ENCODE results near the gene RERE.

Gene RERE

GRCh38 chr1:8721679-8722324, 95.6 kb downstream of the RERE start:
- TF ChIP-seq EP300 (IDR thresholded peaks at IDR 0.05; ENCODE audit: borderline replicate concordance) (no peak), YY1 (IDR thresholded peaks at IDR 0.05; ENCODE audit: low read depth) (no peak), RAD21 (IDR thresholded peaks at IDR 0.05; ENCODE audit: low read depth) (no peak), CEBPB (IDR thresholded peaks at IDR 0.05) (no peak), TEAD4 (IDR thresholded peaks at IDR 0.05) (no peak), TAF1 (IDR thresholded peaks at IDR 0.05; ENCODE audit: low read depth) (no peak), FOXM1 (IDR thresholded peaks at IDR 0.05; ENCODE audit: borderline replicate concordance, low read depth) (no peak), CREB1 (IDR thresholded peaks at IDR 0.05; ENCODE audit: low read depth) (no peak), NFIC (IDR thresholded peaks at IDR 0.05) (no peak), EGR1 (IDR thresholded peaks at IDR 0.05) (no peak), TCF12 (IDR thresholded peaks at IDR 0.05; ENCODE audit: low read depth) (no peak), ZBTB7A (IDR thresholded peaks at IDR 0.05; ENCODE audit: low read depth) (no peak)
- TF ChIP-seq, protein P1, sequence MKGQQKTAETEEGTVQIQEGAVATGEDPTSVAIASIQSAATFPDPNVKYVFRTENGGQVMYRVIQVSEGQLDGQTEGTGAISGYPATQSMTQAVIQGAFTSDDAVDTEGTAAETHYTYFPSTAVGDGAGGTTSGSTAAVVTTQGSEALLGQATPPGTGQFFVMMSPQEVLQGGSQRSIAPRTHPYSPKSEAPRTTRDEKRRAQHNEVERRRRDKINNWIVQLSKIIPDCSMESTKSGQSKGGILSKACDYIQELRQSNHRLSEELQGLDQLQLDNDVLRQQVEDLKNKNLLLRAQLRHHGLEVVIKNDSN (IDR thresholded peaks at IDR 0.05), result no peak
- TF ChIP-seq, protein P2, sequence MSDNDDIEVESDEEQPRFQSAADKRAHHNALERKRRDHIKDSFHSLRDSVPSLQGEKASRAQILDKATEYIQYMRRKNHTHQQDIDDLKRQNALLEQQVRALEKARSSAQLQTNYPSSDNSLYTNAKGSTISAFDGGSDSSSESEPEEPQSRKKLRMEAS (IDR thresholded peaks at IDR 0.05), result no peak
- TF ChIP-seq, protein P3, sequence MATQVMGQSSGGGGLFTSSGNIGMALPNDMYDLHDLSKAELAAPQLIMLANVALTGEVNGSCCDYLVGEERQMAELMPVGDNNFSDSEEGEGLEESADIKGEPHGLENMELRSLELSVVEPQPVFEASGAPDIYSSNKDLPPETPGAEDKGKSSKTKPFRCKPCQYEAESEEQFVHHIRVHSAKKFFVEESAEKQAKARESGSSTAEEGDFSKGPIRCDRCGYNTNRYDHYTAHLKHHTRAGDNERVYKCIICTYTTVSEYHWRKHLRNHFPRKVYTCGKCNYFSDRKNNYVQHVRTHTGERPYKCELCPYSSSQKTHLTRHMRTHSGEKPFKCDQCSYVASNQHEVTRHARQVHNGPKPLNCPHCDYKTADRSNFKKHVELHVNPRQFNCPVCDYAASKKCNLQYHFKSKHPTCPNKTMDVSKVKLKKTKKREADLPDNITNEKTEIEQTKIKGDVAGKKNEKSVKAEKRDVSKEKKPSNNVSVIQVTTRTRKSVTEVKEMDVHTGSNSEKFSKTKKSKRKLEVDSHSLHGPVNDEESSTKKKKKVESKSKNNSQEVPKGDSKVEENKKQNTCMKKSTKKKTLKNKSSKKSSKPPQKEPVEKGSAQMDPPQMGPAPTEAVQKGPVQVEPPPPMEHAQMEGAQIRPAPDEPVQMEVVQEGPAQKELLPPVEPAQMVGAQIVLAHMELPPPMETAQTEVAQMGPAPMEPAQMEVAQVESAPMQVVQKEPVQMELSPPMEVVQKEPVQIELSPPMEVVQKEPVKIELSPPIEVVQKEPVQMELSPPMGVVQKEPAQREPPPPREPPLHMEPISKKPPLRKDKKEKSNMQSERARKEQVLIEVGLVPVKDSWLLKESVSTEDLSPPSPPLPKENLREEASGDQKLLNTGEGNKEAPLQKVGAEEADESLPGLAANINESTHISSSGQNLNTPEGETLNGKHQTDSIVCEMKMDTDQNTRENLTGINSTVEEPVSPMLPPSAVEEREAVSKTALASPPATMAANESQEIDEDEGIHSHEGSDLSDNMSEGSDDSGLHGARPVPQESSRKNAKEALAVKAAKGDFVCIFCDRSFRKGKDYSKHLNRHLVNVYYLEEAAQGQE (IDR thresholded peaks at IDR 0.05; ENCODE audit: low read depth), result no peak

DNA sequence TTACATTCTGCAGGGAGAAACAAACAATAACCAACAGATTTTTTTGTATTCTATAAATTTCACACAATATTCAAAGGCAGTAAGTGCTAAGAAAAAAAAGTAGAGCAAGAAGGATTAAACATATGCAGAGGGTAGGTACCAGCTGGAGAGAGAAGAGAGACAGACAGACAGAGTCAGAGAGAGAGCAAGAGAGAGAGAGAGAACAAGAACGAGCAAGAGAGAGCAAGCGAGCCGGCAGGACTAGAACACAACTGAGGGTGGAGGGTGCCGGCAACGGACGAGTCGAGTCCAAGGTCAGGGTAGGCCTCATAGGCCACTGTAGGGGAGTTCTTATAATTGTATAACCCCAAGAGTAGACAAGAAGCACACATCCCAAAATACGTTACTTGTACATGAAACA, 97.1 kb downstream of the RERE start:
- TF ChIP-seq CEBPB (IDR thresholded peaks at IDR 0.05), result no peak
- TF ChIP-seq EGR1 (IDR thresholded peaks at IDR 0.05), result no peak
- no peak for TF ChIP-seq EP300 (IDR thresholded peaks at IDR 0.05; ENCODE audit: borderline replicate concordance)
- no peak for TF ChIP-seq TAF1 (IDR thresholded peaks at IDR 0.05; ENCODE audit: low read depth)
- no peak for TF ChIP-seq TEAD4 (IDR thresholded peaks at IDR 0.05)
- TF ChIP-seq, protein P2 (IDR thresholded peaks at IDR 0.05), result no peak
- no peak for TF ChIP-seq FOXM1 (IDR thresholded peaks at IDR 0.05; ENCODE audit: borderline replicate concordance, low read depth)
- TF ChIP-seq YY1 (IDR thresholded peaks at IDR 0.05; ENCODE audit: low read depth), result no peak
- no peak for TF ChIP-seq TCF12 (IDR thresholded peaks at IDR 0.05; ENCODE audit: low read depth)
- no peak for TF ChIP-seq NFIC (IDR thresholded peaks at IDR 0.05)
- no peak for TF ChIP-seq RAD21 (IDR thresholded peaks at IDR 0.05; ENCODE audit: low read depth)
- TF ChIP-seq, protein P3 (IDR thresholded peaks at IDR 0.05; ENCODE audit: low read depth), result no peak
- no peak for TF ChIP-seq CREB1 (IDR thresholded peaks at IDR 0.05; ENCODE audit: low read depth)
- TF ChIP-seq ZBTB7A (IDR thresholded peaks at IDR 0.05; ENCODE audit: low read depth), result no peak
- TF ChIP-seq, protein P1 (IDR thresholded peaks at IDR 0.05), result no peak

DNA sequence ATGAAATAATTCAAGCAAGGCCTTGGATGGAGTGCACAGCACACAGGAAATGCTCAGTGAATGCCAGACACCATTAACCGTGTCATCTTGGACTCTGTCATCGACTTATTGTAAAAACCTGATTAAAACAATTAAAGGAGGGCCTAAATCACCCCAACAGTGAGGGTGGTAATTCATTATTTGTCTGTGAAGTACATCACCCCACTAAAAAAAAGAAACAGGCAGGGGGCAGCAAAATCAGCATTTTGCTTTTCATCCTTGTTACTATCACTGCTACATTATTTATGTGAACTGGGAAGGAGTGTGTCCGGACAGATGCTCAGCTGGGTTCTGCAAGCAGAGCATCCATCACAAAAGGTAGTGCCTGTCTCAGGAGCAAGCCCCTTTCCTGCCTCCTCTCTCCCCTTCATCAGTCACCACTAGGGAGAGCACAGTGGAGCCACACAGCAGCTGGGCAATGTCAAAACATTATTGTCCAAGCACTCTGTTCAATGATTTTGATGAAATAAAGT, 98.5 kb downstream of the RERE start:
- TF ChIP-seq TCF12 (IDR thresholded peaks at IDR 0.05; ENCODE audit: low read depth) (no peak), YY1 (IDR thresholded peaks at IDR 0.05; ENCODE audit: low read depth) (no peak), FOXM1 (IDR thresholded peaks at IDR 0.05; ENCODE audit: borderline replicate concordance, low read depth) (no peak), RAD21 (IDR thresholded peaks at IDR 0.05; ENCODE audit: low read depth) (no peak; the same call in 1 of the 2 replicates), CREB1 (IDR thresholded peaks at IDR 0.05; ENCODE audit: low read depth) (no peak), TEAD4 (IDR thresholded peaks at IDR 0.05) (no peak), CEBPB (IDR thresholded peaks at IDR 0.05) (no peak), EGR1 (IDR thresholded peaks at IDR 0.05) (no peak), ZBTB7A (IDR thresholded peaks at IDR 0.05; ENCODE audit: low read depth) (no peak), TAF1 (IDR thresholded peaks at IDR 0.05; ENCODE audit: low read depth) (no peak), NFIC (IDR thresholded peaks at IDR 0.05) (no peak)
- TF ChIP-seq, protein P2 (IDR thresholded peaks at IDR 0.05), result no peak
- TF ChIP-seq, protein P3 (IDR thresholded peaks at IDR 0.05; ENCODE audit: low read depth), result no peak

Data from Ishikawa (cell line).